GM12878 (cell line): ENCODE data around the gene AP3D1. TPM values are rescaled to one million over a fixed set of nuclear protein-coding genes. Genes with fewer than 3 reads are reported as not detected.
A peak's percentile ranks its signal among the peaks of the same experiment; 100 is the strongest.
"Not testable (repeated sequence)": the region's sequence is repeated elsewhere in the genome, so short reads cannot be mapped to it uniquely, and the experiment has no call there.

Source experiments
- ATAC-seq: fragments of 200-7000 bp; cut with Tn5 transposase; 3 replicates; pipeline ENCODE4 v1.9.1; 2020; ENCODE audit warnings: mild to moderate bottlenecking, moderate library complexity
- BruUV-seq: library from RNA; stranded (reverse); fragments of 400-500 nt; replicated peaks from 2 replicates; lab custom pipeline; 2021; lab: Mats Ljungman, UMichigan
- CTCF ChIA-PET: fragments of 300-600 bp; sonication (Branson Sonifier 250); formaldehyde crosslinking; extraction: SDS; loops from one replicate; lab custom pipeline; 2021; ENCODE audit warnings: inconsistent platforms; lab: Yijun Ruan, JAX
- POLR2A ChIA-PET: fragments of 350-600 bp; formaldehyde crosslinking; extraction: SDS; loops from one replicate; lab custom pipeline; 2021; ENCODE audit warnings: inconsistent platforms; lab: Charles Lee
- RAD21 ChIA-PET: fragments of 300-600 bp; sonication (Branson Sonifier 250); formaldehyde crosslinking; loops from one replicate; lab custom pipeline; 2023; ENCODE audit warnings: antibody characterized with exemption; ENCODE audit not compliant: unreplicated experiment; lab: Charles Lee
- SMC1A ChIA-PET: fragments of 300-600 bp; sonication (Branson Sonifier 250); formaldehyde crosslinking; loops from one replicate; lab custom pipeline; 2023; ENCODE audit not compliant: unreplicated experiment, uncharacterized antibody; lab: Charles Lee
- DNase-seq: peaks from one replicate; pipeline ENCODE4 v3.0.0-alpha.2; 2011; ENCODE audit warnings: low read depth, low spot score
- FAIRE-seq: peaks from 3 replicates; lab custom pipeline; 2011; peaks lifted over from hg19 to GRCh38; lab: Jason Lieb, UNC
- H2AFZ ChIP-seq: 2 replicates; pipeline ENCODE4 v1.6.0; 2011; ENCODE audit warnings: low read depth, low read length, control low read depth; ENCODE audit not compliant: control insufficient read depth
- H3K27ac ChIP-seq: 2 replicates; pipeline ENCODE4 v1.5.1; 2011; ENCODE audit warnings: control low read depth; ENCODE audit not compliant: control insufficient read depth, insufficient read depth
- H3K27me3 ChIP-seq, 2 experiments: replicated peaks in 1 of 2; 2 replicates each; pipeline versions ENCODE4 v1.6.0 to v1.6.1; 2011; ENCODE audit warnings: low read length in 1 of 2; ENCODE audit not compliant: control insufficient read depth in 2 of 2, insufficient read depth in 2 of 2
- H3K36me3 ChIP-seq, 2 experiments: 2 replicates each; pipeline ENCODE4 v1.5.1; 2011; ENCODE audit warnings: low read length in 1 of 2; ENCODE audit not compliant: control insufficient read depth in 2 of 2, insufficient read depth in 2 of 2
- H3K4me1 ChIP-seq: 2 replicates; pipeline ENCODE4 v1.6.1; 2011; ENCODE audit warnings: mild to moderate bottlenecking, low read length, moderate library complexity, mixed read lengths; ENCODE audit not compliant: control insufficient read depth, insufficient read depth
- H3K4me2 ChIP-seq: 2 replicates; pipeline ENCODE4 v1.6.0; 2011; ENCODE audit warnings: control low read depth; ENCODE audit not compliant: control insufficient read depth, insufficient read depth
- H3K4me3 ChIP-seq: fragments of 200-600 bp; sonication (generic); 2 replicates; pipeline ENCODE4 v1.5.1; 2016
- H3K79me2 ChIP-seq: 2 replicates; pipeline ENCODE4 v1.6.0; 2011; ENCODE audit warnings: low read length; ENCODE audit not compliant: control insufficient read depth, insufficient read depth
- H3K9ac ChIP-seq: 2 replicates; pipeline ENCODE4 v1.8.0; 2011; ENCODE audit warnings: low read length, control low read depth, mixed read lengths; ENCODE audit not compliant: control insufficient read depth, insufficient read depth
- H3K9me3 ChIP-seq: replicated peaks from 3 replicates; pipeline ENCODE4 v1.5.1; 2011; ENCODE audit warnings: mild to moderate bottlenecking, low read length; ENCODE audit not compliant: control insufficient read depth, insufficient read depth
- H4K20me1 ChIP-seq: 2 replicates; pipeline ENCODE4 v1.6.0; 2011; ENCODE audit not compliant: control insufficient read depth, insufficient read depth
- BHLHE40 ChIP-seq, 2 experiments: fragments of 450-650 bp in 1 of 2; IDR thresholded peaks; 2 replicates each; pipeline ENCODE4 v1.6.1; 2011 to 2017; ENCODE audit warnings: low read depth in 2 of 2, borderline replicate concordance in 1 of 2, improper control_type of control experiment in 1 of 2, low read length in 1 of 2, mild to moderate bottlenecking in 1 of 2
- EP300 ChIP-seq, 2 experiments: fragments of 150-350 bp in 1 of 2; IDR thresholded peaks; 2 replicates each; pipeline ENCODE4 v1.6.1; 2011 to 2012; ENCODE audit warnings: low read depth in 2 of 2, low read length in 2 of 2, borderline replicate concordance in 1 of 2, improper control_type of control experiment in 1 of 2, inconsistent platforms in 1 of 2; ENCODE audit not compliant: control insufficient read depth in 1 of 2
- IRF3 ChIP-seq: fragments of 450-650 bp; IDR thresholded peaks from 2 replicates; pipeline ENCODE4 v1.6.1; 2014; ENCODE audit warnings: mild to moderate bottlenecking
- LARP7 ChIP-seq: fragments of 450-650 bp; IDR thresholded peaks from 2 replicates; pipeline ENCODE4 v1.6.1; 2017; ENCODE audit warnings: mild to moderate bottlenecking
- MTA3 ChIP-seq: IDR thresholded peaks from 2 replicates; pipeline ENCODE4 v1.6.1; 2012; ENCODE audit warnings: low read length, inconsistent platforms, borderline replicate concordance
- NBN ChIP-seq: fragments of 450-650 bp; IDR thresholded peaks from 2 replicates; pipeline ENCODE4 v1.6.1; 2016
- PAX5 ChIP-seq: IDR thresholded peaks from 2 replicates; pipeline ENCODE4 v1.6.1; 2011; ENCODE audit warnings: low read depth, low read length, borderline replicate concordance
- PML ChIP-seq: IDR thresholded peaks from 2 replicates; pipeline ENCODE4 v1.6.1; 2012; ENCODE audit warnings: low read length, inconsistent platforms
- POU2F2 ChIP-seq: IDR thresholded peaks from 3 replicates; pipeline ENCODE4 v1.6.1; 2011; ENCODE audit warnings: low read depth, mild to moderate bottlenecking, low read length, borderline replicate concordance
- SMAD1 ChIP-seq: fragments of 450-650 bp; IDR thresholded peaks from 2 replicates; pipeline ENCODE4 v1.6.1; 2018; ENCODE audit warnings: mild to moderate bottlenecking, low read depth; ENCODE audit not compliant: partially characterized antibody
- SMC3 ChIP-seq: IDR thresholded peaks from 2 replicates; pipeline ENCODE4 v1.6.1; 2011; ENCODE audit warnings: low read length, improper control_type of control experiment, borderline replicate concordance
- SREBF2 ChIP-seq: IDR thresholded peaks from 2 replicates; pipeline ENCODE4 v1.6.1; 2012; ENCODE audit warnings: mild to moderate bottlenecking, low read length
- TBL1XR1 ChIP-seq: IDR thresholded peaks from 2 replicates; pipeline ENCODE4 v1.6.1; 2012; ENCODE audit warnings: low read depth, low read length, improper control_type of control experiment
- ZNF217 ChIP-seq: fragments of 450-650 bp; IDR thresholded peaks from 2 replicates; pipeline ENCODE4 v1.6.1; 2017; ENCODE audit warnings: antibody characterized with exemption, mild to moderate bottlenecking
- ZNF274 ChIP-seq: IDR thresholded peaks from one replicate; pipeline ENCODE4 v1.8.0; 2011; ENCODE audit not compliant: insufficient read length, insufficient read depth
- ZNF592 ChIP-seq: fragments of 450-650 bp; IDR thresholded peaks from 2 replicates; pipeline ENCODE4 v1.6.1; 2017; ENCODE audit warnings: mild to moderate bottlenecking, moderate library complexity
- WGBS: methylation state at CpG from one replicate; pipeline ENCODE4 v1.1.6; 2016; ENCODE audit warnings: low lambda C conversion rate; ENCODE audit not compliant: insufficient replicate concordance, insufficient coverage; ENCODE audit errors: missing lambda C conversion rate; 5-methylcytosine and 5-hydroxymethylcytosine counted together
- in situ Hi-C: fragments of 300-500 bp; cut with MboI; formaldehyde crosslinking; loops from 9 replicates; pipeline ENCODE4 v1.14.3; 2018; ENCODE audit warnings: mixed read lengths
- intact Hi-C: fragments of 100-400 bp; cut with micrococcal nuclease; formaldehyde crosslinking; loops from one replicate; pipeline ENCODE4 v1.14.2; 2022; ENCODE audit not compliant: unreplicated experiment
- polyA plus RNA-seq, 11 experiments: library from polyadenylated mRNA; depleted of rRNA in 4 of 11; unstranded in 6 of 11; stranded (reverse) in 5 of 11; fragments of >200 nt; fragmentation: Nextera tagmentation in 4 of 11; fragmentation: Illumina TruSeq in 1 of 11; extraction: Ambion mirVana in 4 of 11; extraction: Trizol in 1 of 11; gene quantifications; 1 replicate in 1 of 11; 2 replicates in 10 of 11; pipeline versions ENCODE4 v1.2.1 to v1.2.3, GENCODE V29; 2011 to 2016; ENCODE audit warnings: inconsistent platforms in 2 of 11, missing spikeins in 2 of 11, low read depth in 1 of 11
- total RNA-seq, 4 experiments: library from RNA; depleted of rRNA in 3 of 4; stranded (reverse); fragments of >200 nt in 3 of 4; fragmentation: Illumina TruSeq in 1 of 4; extraction: Trizol in 1 of 4; gene quantifications; 2 replicates each; pipeline versions ENCODE4 v1.2.1 to v1.2.3, GENCODE V29; 2013 to 2021

AP3D1 gene
- total and polyA plus RNA-seq, 10 of the 15 experiments (the other 5 are each of a cell fraction or from before 2014, with no cell fraction given): 1.5 to 108 (median 59.1) TPM

GRCh38 chr19:2096034-2096479 is 55.3 kb downstream of the AP3D1 start, which contains the start of gene MOB3A (continued):
- TF ChIP-seq ZNF592 (0 out of 2 replicates have a peak, but pooled peaks have one; percentile 53), LARP7 (peak; percentile 100), PML (0 out of 2 replicates have a peak, but pooled peaks have one; percentile 50), NBN (peak; percentile 91; the same call in 1 of the 2 replicates), PAX5 (0 out of 2 replicates have a peak, but pooled peaks have one; percentile 29), POU2F2 (peak; percentile 35; the same call in 1 of the 3 replicates), SREBF2 (no peak), TBL1XR1 (peak; percentile 56; the same call in 1 of the 2 replicates), SMC3 (0 out of 2 replicates have a peak, but pooled peaks have one; percentile 3), MTA3 (no peak), ZNF274 (no peak), BHLHE40 (IDR thresholded peaks at IDR 0.05; ENCODE audit: borderline replicate concordance in 1 of 2, low read depth in 2 of 2, low read length in 1 of 2) (peak; percentile 94 to 98), ZNF217 (peak; percentile 91), SMAD1 (peak; percentile 1), EP300 (IDR thresholded peaks at IDR 0.05; ENCODE audit: borderline replicate concordance in 1 of 2, control insufficient read depth in 1 of 2, low read depth in 2 of 2, low read length in 2 of 2) (peak in 1 of 2 experiments; percentile 69; a peak in 2 of 4 replicates), IRF3 (0 out of 2 replicates have a peak, but pooled peaks have one; percentile 43)
- TF ChIP-seq, all 136 proteins: peak for 65

- H3K79me2 ChIP-seq: peaks cover 83% of the 10 kb centered on the region
- intact Hi-C loops: loop anchor here (2.0 to 10.0 kb wide), 5 partner anchors 41 to 187 kb away; partner anchors contain the start of genes ADAT3, BTBD2, MKNK2 and PLEKHJ1
- peak overlapping the region; percentile 93 for H3K4me3 ChIP-seq
Observed at GRCh38 chr19:2091926-2092525, 59.3 kb downstream of the AP3D1 start.

More at GRCh38 chr19:2091926-2092525, 59.3 kb downstream of the AP3D1 start:
- ATAC-seq, H3K36me3 ChIP-seq, BruUV-seq, H2AFZ ChIP-seq, DNase-seq, H4K20me1 ChIP-seq, H3K27me3 ChIP-seq, H3K9me3 ChIP-seq, in situ Hi-C loops, FAIRE-seq: not testable (repeated sequence)
- peaks cover 56% of the 10 kb centered on the region for H3K4me1 ChIP-seq
- peak overlapping the region; percentile 81; the same call in 1 of the 2 replicates for H3K9ac ChIP-seq
- RAD21 ChIA-PET: interaction anchor here (0.6 to 4.9 kb wide), 9 partner anchors 9 to 1766 kb away, joined by 4 to 31 read pairs (median 5); no protein-coding TSS in a partner anchor
- peak overlapping the region; percentile 93 for H3K27ac ChIP-seq
- SMC1A ChIA-PET: interaction anchor here (0.7 to 5.1 kb wide), 7 partner anchors 9 to 516 kb away, joined by 3 to 43 read pairs (median 4); partner anchors contain the start of gene AP3D1
- CTCF ChIA-PET: interaction anchor here (1.0 to 4.6 kb wide), 5 partner anchors 40 to 73 kb away, joined by 3 to 27 read pairs (median 4); partner anchors contain the start of gene MKNK2
- peak overlapping the region; percentile 98 for H3K4me2 ChIP-seq
- WGBS: 50% methylated on average over 13 of the region's 13 CpGs
- POLR2A ChIA-PET: interaction anchor here (0.6 to 7.8 kb wide), 18 partner anchors 9 to 470 kb away, joined by 3 to 110 read pairs (median 8); partner anchors contain the start of genes AP3D1 and MKNK2
